Effector memory CD8-positive, alpha-beta T cell (primary cell): ENCODE data around the gene YWHAE.
A peak's percentile ranks its signal among the peaks of the same experiment; 100 is the strongest.
"Not testable (repeated sequence)": the region's sequence is repeated elsewhere in the genome, so short reads cannot be mapped to it uniquely, and the experiment has no call there.

Experiments used
- ATAC-seq: fragments of 150-1000 bp; cut with Tn5 transposase; replicated peaks from 2 replicates; pipeline ENCODE4 v1.10.0; 2021; ENCODE audit warnings: mild to moderate bottlenecking, moderate library complexity
- DNase-seq, 3 experiments: peaks; one replicate each; pipeline ENCODE4 v3.0.0; 2021
- H3K27ac Mint-ChIP-seq, 2 donors: one replicate each; pipeline ENCODE4 v1.8.0; 2022; ENCODE audit warnings: mild to moderate bottlenecking in 2 of 2, mixed read lengths in 2 of 2, moderate library complexity in 2 of 2
- H3K27me3 Mint-ChIP-seq, 2 donors: one replicate each; pipeline ENCODE4 v1.8.0; 2022; ENCODE audit warnings: mixed read lengths in 2 of 2
- H3K36me3 Mint-ChIP-seq: one replicate; pipeline ENCODE4 v1.8.0; 2022; ENCODE audit warnings: mild to moderate bottlenecking, moderate library complexity, mixed read lengths; ENCODE audit not compliant: insufficient read depth
- H3K4me1 Mint-ChIP-seq, 2 donors: one replicate each; pipeline ENCODE4 v1.8.0; 2022; ENCODE audit warnings: low read depth in 2 of 2, mixed read lengths in 2 of 2
- H3K4me3 Mint-ChIP-seq, 2 donors: one replicate each; pipeline ENCODE4 v1.8.0; 2022; ENCODE audit warnings: mild to moderate bottlenecking in 2 of 2, mixed read lengths in 2 of 2, moderate library complexity in 2 of 2
- H3K9me3 Mint-ChIP-seq, 2 donors: one replicate each; pipeline ENCODE4 v1.8.0; 2022; ENCODE audit warnings: mixed read lengths in 2 of 2
- total RNA-seq, 9 experiments: gene quantifications; one replicate each; lab custom pipeline; 2026; lab: John Stamatoyannopoulos, UW

YWHAE gene
- 55.7 to 233 (median 92.6) reads per million in 9 experiments for total RNA-seq

- no peaks in the 10 kb centered on the region for H3K27me3 Mint-ChIP-seq
- peak within 1 kb of the TSS; percentile 98 to 99 for H3K27ac Mint-ChIP-seq
- peak; percentile 92 to 93 (median 92) for DNase-seq
- H3K36me3 Mint-ChIP-seq: peaks cover 34% of the 10 kb centered on the region
- no peaks in the 10 kb centered on the region for H3K9me3 Mint-ChIP-seq
- peak; percentile 89 for ATAC-seq
- H3K4me1 Mint-ChIP-seq: peaks cover 25 to 33% of the 10 kb centered on the region in 2 donors
- peak within 1 kb of the TSS; percentile 100 for H3K4me3 Mint-ChIP-seq
These were observed at the start of gene YWHAE for GRCh38 chr17:1399679-1400512. Gene YWHAE (minus strand): TSS chr17:1400222. CDS start chr17:1400110, 112 bp downstream.

- DNase-seq: no peak
- peaks cover 36% of the 10 kb centered on the region for H3K36me3 Mint-ChIP-seq
- no peaks in the 10 kb centered on the region for H3K27me3 Mint-ChIP-seq
- H3K4me3 Mint-ChIP-seq: no peak overlapping the region
- peaks cover 43 to 55% of the 10 kb centered on the region in 2 donors for H3K4me1 Mint-ChIP-seq
- H3K9me3 Mint-ChIP-seq: no peaks in the 10 kb centered on the region
- H3K27ac Mint-ChIP-seq: peak overlapping the region; percentile 51 to 84
- ATAC-seq: no peak
These were observed 49.5 kb upstream of the YWHAE start for GRCh38 chr17:1449412-1449967.

- DNase-seq: no peak
- ATAC-seq: no peak
- H3K27ac Mint-ChIP-seq: peak overlapping the region in 1 of 2 donors; percentile 88
These were observed 47.0 kb upstream of the YWHAE start for GRCh38 chr17:1447052-1447451.

GRCh38 chr17:1446201-1446600, 46.2 kb upstream of the YWHAE start:
- ATAC-seq (no peak), DNase-seq (no peak)
- H3K4me3 Mint-ChIP-seq: no peak overlapping the region
- no peaks in the 10 kb centered on the region for H3K9me3 Mint-ChIP-seq
- peaks cover 30 to 31% of the 10 kb centered on the region in 2 donors for H3K4me1 Mint-ChIP-seq
- no peaks in the 10 kb centered on the region for H3K27me3 Mint-ChIP-seq
- peaks cover 31% of the 10 kb centered on the region for H3K36me3 Mint-ChIP-seq
- H3K27ac Mint-ChIP-seq: peak overlapping the region; percentile 41 to 60

More at GRCh38 chr17:1447052-1447451, 47.0 kb upstream of the YWHAE start:
- Mint-ChIP-seq H3K9me3 (no peaks in the 10 kb centered on the region), H3K4me1 (peaks cover 31 to 36% of the 10 kb centered on the region in 2 donors), H3K36me3 (peaks cover 33% of the 10 kb centered on the region), H3K4me3 (no peak overlapping the region), H3K27me3 (no peaks in the 10 kb centered on the region)

GRCh38 chr17:1445695-1446094, 45.7 kb upstream of the YWHAE start:
- not testable (repeated sequence) for H3K27me3 Mint-ChIP-seq, H3K4me3 Mint-ChIP-seq, H3K9me3 Mint-ChIP-seq, ATAC-seq, DNase-seq
- Mint-ChIP-seq H3K4me1 (peaks cover 29 to 31% of the 10 kb centered on the region in 2 donors), H3K36me3 (peaks cover 34% of the 10 kb centered on the region), H3K27ac (peak overlapping the region; percentile 41 to 60)

GRCh38 chr17:1442721-1443120, 42.7 kb upstream of the YWHAE start:
- H3K4me3 Mint-ChIP-seq, H3K9me3 Mint-ChIP-seq, DNase-seq, H3K27ac Mint-ChIP-seq, H3K27me3 Mint-ChIP-seq, ATAC-seq: not testable (repeated sequence)
- peaks cover 24 to 28% of the 10 kb centered on the region in 2 donors for H3K4me1 Mint-ChIP-seq
- H3K36me3 Mint-ChIP-seq: peaks cover 25% of the 10 kb centered on the region

GRCh38 chr17:1442187-1442586, 42.2 kb upstream of the YWHAE start:
- H3K36me3 Mint-ChIP-seq: peaks cover 28% of the 10 kb centered on the region
- DNase-seq (no peak), ATAC-seq (no peak)
- H3K4me1 Mint-ChIP-seq: peaks cover 23 to 28% of the 10 kb centered on the region in 2 donors
- H3K27me3 Mint-ChIP-seq: no peaks in the 10 kb centered on the region
- no peaks in the 10 kb centered on the region for H3K9me3 Mint-ChIP-seq
- H3K27ac Mint-ChIP-seq: no peak overlapping the region
- H3K4me3 Mint-ChIP-seq: no peak overlapping the region

- H3K27me3 Mint-ChIP-seq: no peaks in the 10 kb centered on the region
- peaks cover 26% of the 10 kb centered on the region for H3K36me3 Mint-ChIP-seq
- H3K4me1 Mint-ChIP-seq: peaks cover 19 to 22% of the 10 kb centered on the region in 2 donors
- H3K9me3 Mint-ChIP-seq: no peaks in the 10 kb centered on the region
- ATAC-seq: no peak
- no peak for DNase-seq
- no peak overlapping the region for H3K4me3 Mint-ChIP-seq
- H3K27ac Mint-ChIP-seq: peak overlapping the region in 1 of 2 donors; percentile 23
These were observed 40.9 kb upstream of the YWHAE start for GRCh38 chr17:1440921-1441320.

GRCh38 chr17:1438593-1439083, 38.6 kb upstream of the YWHAE start:
- ATAC-seq (no peak), DNase-seq (no peak)
- Mint-ChIP-seq H3K27ac (peak overlapping the region in 1 of 2 donors; percentile 60), H3K27me3 (no peaks in the 10 kb centered on the region), H3K36me3 (peaks cover 49% of the 10 kb centered on the region), H3K4me3 (no peak overlapping the region), H3K4me1 (peaks cover 12 to 18% of the 10 kb centered on the region in 2 donors), H3K9me3 (no peaks in the 10 kb centered on the region)

- ATAC-seq: no peak
- DNase-seq: no peak
- H3K36me3 Mint-ChIP-seq: peaks cover 45% of the 10 kb centered on the region
- peak overlapping the region in 1 of 2 donors; percentile 36 for H3K27ac Mint-ChIP-seq
- no peak overlapping the region for H3K4me3 Mint-ChIP-seq
- H3K9me3 Mint-ChIP-seq: no peaks in the 10 kb centered on the region
- no peaks in the 10 kb centered on the region for H3K27me3 Mint-ChIP-seq
- H3K4me1 Mint-ChIP-seq: peaks cover 17 to 32% of the 10 kb centered on the region in 2 donors
These were observed 35.3 kb upstream of the YWHAE start for GRCh38 chr17:1435326-1435725.

- DNase-seq (no peak), ATAC-seq (no peak)
- peaks cover 49% of the 10 kb centered on the region for H3K36me3 Mint-ChIP-seq
- no peaks in the 10 kb centered on the region for H3K27me3 Mint-ChIP-seq
- no peak overlapping the region for H3K4me3 Mint-ChIP-seq
- no peaks in the 10 kb centered on the region for H3K9me3 Mint-ChIP-seq
- H3K4me1 Mint-ChIP-seq: peaks cover 14 to 28% of the 10 kb centered on the region in 2 donors
- H3K27ac Mint-ChIP-seq: no peak overlapping the region
These were observed 34.1 kb upstream of the YWHAE start for GRCh38 chr17:1434150-1434549.

GRCh38 chr17:1431631-1432104, 31.6 kb upstream of the YWHAE start:
- Mint-ChIP-seq H3K27me3 (no peaks in the 10 kb centered on the region), H3K4me3 (no peak overlapping the region), H3K36me3 (peaks cover 54% of the 10 kb centered on the region), H3K27ac (peak overlapping the region; percentile 41 to 82), H3K4me1 (peaks cover 11 to 25% of the 10 kb centered on the region in 2 donors), H3K9me3 (no peaks in the 10 kb centered on the region)
- DNase-seq (no peak), ATAC-seq (no peak)

GRCh38 chr17:1423456-1424135, 23.6 kb upstream of the YWHAE start:
- H3K9me3 Mint-ChIP-seq: no peaks in the 10 kb centered on the region
- H3K4me3 Mint-ChIP-seq: no peak overlapping the region
- H3K4me1 Mint-ChIP-seq: peaks cover 6 to 16% of the 10 kb centered on the region in 2 donors
- H3K27ac Mint-ChIP-seq: peak overlapping the region; percentile 39 to 41
- ATAC-seq (no peak), DNase-seq (no peak)
- no peaks in the 10 kb centered on the region for H3K27me3 Mint-ChIP-seq
- H3K36me3 Mint-ChIP-seq: peaks cover 37% of the 10 kb centered on the region
